GM19468 (cell line): ENCODE data around the gene TOM1L1.
"Not testable (repeated sequence)": the region's sequence is repeated elsewhere in the genome, so short reads cannot be mapped to it uniquely, and the experiment has no call there.

Experiments used
- ATAC-seq: cut with Tn5 transposase; IDR thresholded peaks from one replicate; pipeline ENCODE4 v1.9.1; 2021; ENCODE audit warnings: mild to moderate bottlenecking, moderate library complexity, moderate number of reproducible peaks; ENCODE audit not compliant: unreplicated experiment; ENCODE audit errors: extremely low read depth

Gene TOM1L1, protein sequence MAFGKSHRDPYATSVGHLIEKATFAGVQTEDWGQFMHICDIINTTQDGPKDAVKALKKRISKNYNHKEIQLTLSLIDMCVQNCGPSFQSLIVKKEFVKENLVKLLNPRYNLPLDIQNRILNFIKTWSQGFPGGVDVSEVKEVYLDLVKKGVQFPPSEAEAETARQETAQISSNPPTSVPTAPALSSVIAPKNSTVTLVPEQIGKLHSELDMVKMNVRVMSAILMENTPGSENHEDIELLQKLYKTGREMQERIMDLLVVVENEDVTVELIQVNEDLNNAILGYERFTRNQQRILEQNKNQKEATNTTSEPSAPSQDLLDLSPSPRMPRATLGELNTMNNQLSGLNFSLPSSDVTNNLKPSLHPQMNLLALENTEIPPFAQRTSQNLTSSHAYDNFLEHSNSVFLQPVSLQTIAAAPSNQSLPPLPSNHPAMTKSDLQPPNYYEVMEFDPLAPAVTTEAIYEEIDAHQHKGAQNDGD

DNA sequence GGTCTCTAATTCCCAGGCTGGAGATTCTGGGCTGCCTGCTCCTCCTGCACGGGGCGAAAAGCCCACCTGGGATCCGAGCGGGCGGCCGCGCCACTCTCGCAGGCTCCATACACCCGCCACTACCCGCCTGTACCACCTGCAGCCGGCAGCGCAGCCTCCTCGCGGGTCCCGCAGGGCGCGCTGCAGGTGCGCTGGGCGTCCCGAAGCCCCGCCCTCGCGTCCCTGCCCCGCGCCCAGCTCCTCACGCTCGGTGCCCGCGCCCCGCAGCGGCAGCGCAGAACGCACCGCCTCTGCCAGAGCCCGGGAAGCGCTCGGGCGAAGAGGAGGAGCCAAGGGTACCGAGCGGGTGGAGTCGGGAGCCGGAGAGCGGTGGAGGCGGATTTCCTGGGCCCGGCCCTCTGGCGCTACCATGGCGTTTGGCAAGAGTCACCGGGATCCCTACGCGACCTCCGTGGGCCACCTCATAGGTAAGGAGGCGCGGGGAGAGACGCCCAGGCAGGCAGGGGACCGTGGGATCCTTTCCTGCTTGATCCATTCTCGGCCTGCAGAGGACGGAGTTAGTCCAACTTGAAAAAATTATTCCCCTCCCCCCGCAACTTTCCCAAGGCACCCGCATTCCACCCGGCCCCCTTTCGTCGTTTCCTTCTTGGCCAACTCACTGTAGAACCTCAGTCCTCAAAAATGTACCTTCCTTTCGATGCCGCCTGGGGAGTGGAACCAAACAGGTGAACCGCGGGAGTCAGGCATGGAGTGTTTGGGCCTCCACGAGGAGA lies at the start of gene TOM1L1:
TOM1L1 (plus strand) TSS at position 396 of the 773 bp plus-strand sequence; CDS start at position 410, 14 bp downstream.
- peak; percentile 93 for ATAC-seq

DNA sequence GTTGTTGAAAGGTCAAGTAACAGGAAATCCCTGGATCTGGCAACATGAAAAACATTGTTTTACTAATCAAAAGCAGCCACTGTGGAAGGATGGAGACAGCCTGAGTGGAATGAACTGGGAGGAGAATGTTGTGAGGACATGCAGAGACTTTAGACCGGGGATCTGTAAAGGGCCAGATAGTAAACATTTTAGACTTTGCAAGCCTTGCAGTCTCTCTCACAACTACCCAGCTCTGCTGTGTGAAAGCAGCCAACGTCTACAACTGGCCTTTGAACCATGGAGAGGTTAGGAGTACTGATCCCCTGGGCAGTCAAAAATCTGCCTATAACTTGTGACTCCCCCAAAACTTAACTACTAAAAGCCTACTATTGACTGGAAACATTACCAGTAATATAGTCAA lies 41.5 kb upstream of the TOM1L1 start:
- ATAC-seq: no peak

DNA sequence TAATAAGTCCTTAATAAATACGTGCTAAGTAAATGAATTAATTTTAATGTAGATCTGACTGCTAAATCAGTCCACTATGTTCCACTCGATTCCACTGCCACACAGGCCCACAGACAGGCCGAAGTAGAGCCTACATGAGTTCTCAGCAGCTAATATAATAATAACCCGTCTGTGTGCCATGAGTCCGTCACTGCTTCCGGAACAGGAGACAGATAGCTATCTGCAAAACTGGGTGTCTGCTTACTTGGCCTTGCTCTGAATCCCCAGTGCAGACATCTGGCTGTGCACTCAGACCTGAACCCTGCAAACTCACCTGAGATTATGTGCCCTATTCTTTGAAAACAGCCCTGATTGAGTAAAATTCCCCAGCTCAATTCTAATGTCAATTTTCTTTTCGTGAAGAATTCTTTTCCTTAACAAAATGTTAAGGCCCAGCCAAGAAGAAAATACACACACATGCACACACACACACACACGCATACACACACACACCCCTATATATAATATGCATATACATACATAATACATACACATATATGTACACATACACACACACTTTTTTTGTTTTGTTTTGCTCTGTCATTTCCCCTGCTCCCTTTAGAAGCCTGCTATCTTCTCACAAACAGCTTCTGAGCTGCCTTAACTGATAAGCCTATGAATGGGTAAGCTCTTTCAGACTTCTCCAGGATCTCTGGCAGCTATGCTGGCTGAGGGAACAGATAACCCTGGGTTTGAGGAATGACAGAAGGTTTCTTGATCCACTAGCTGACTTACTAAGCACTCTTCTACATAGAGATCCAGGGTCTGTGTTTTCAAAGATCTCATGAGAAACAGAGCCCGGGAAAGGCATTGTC lies 39.8 kb upstream of the TOM1L1 start:
- no peak for ATAC-seq

DNA sequence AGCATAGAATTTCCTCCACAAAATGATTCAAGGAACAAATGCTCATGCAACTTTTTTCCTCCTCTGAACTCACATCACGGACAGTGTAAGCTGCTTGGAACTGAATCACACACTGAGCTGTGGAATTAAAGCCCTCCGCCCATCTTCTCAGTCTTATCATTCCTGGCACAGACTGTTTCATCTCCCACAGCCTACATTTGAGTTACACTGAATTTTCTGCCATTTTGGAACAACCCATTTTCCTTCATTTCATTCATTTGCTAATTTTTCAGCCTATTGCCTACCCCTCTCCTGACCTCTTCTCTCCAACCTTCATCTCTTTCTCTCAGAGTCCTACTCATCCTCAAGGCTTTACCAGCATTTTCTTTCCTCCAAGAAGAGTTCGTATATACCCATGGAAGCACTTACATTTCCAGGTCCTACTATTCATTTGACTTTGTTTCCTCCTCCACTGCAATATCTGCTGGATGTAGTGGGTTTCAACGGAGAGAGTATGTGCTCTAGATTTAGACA lies 39.1 kb upstream of the TOM1L1 start:
- no peak for ATAC-seq

DNA sequence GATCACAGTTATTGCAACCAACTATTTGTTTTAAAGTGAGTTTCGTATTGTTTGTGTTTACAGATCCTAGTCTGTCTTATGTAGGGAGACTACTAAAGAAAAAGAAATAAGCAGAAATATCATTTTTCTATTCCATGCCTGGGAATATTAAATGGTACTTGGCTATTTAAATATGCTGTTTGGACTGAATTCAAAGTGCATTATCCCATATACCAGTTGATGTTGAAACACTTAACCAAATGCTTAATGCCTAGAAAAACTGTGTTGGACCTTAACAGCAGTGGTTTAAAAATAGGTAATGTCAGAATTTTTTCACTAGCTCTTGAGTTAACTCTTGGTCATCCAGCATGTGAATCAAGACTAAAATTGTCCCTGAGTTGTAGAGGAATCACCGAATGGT lies 37.5 kb upstream of the TOM1L1 start:
- no peak for ATAC-seq

DNA sequence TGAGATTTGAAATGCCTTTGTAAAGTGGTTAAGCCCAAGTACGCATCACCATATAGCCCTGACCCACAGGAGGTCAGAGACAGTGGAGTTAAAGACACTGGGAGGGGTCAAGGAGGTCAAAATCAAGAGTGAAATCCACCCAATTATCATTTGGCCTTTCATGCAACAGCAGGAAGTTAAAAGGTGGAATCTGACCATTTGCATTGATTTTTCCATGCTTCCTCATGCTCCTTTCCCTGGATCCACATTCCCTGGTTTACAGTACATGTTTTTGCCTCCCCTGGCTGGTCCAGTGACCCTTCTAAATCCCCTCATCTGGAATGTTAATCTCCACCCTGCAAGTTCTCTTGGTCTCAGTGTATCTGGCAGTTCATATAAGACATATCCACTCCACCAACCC lies 36.6 kb upstream of the TOM1L1 start:
- no peak for ATAC-seq

DNA sequence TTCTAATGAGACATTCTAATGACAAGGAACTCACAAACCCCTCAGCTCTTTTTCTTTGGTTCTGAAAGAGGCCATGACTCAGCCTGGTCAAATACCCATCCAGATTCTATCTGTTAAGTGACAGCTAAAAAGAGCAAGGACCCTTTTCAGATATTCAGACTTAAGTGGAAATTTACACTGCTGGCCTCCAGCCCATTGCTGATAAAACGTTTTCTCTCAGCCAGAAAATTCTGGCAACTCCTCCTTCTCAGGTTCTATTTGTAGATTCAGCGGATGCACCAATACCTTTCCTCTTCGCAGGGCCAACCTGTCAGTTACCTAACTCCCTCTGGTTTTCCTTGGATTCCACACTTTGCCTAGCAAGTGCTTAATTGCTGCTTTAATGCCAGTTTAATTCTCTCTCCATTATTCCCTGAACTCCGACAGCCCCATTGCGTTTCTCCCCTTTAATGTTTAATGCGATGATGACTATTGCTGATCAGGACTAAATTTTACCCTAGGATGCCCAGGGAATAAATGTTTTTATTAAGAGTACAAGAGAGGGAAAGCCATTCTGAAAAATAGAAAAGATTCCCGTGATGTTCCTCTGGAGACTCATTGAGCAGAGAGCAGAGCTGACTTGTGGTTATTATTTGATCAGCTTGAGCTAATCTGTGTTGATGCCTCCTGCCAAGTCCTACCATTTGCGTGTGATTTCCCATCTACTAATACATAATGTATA lies 35.9 kb upstream of the TOM1L1 start:
- no peak for ATAC-seq

DNA sequence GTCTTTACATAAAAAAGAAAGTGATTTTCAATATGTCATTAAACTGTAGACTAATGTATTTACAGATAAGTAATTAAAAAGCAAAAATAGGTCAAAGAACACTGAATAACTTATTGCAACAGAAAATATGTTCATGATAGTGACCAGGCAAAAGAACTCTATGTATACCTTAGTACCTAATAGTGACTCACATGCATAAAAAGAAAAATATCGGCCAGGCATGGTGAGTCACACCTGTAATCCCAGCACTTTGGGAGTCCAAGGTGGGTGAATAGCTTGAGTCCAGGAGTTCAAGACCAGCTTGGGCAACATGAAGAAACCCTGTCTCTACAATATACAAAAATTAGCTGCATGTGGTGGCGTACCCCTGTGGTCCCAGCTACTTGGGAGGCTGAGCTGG lies 33.0 kb upstream of the TOM1L1 start:
- no peak for ATAC-seq

DNA sequence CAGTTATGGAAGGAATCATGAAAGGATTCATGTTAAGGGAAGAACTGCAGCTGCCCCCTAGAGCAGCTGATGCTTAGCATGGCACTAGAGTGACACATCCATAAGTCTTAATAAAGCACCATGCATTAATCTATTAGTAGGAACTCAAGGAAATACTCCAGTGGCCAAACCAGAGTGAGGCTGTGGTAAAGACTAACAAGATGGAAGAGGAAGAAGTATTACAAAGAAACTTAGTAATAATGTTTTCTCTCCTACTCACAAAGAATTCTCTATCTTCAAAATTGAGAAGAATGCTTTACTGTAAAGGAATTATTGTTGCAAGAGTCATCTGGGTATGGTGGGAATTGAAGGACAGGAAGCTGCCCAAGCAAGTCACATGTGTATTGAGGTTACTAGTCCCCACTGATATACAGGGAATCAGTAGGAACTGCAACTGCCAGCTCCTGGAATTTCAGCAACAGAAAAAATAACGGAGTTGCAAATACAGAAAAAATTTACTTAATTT lies 29.9 kb upstream of the TOM1L1 start:
- ATAC-seq: no peak

DNA sequence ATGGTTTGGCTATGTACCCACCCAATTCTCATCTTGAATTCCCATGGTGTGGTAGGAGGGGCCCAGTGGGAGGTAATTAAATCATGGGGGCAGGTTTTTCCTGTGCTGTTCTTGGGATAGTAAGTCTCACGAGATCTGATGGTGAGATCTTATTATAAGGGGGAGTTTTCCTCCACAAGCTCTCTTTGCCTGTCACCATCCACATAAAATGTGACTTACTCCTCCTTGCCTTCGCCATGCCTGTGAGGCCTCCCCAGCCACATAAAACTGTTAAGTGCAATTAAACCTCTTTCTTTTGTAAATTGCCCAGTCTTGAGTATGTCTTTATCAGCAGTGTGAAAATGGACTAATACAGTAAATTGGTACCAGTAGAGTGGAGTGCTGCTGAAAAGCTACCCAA lies 24.7 kb upstream of the TOM1L1 start:
- not testable (repeated sequence) for ATAC-seq

DNA sequence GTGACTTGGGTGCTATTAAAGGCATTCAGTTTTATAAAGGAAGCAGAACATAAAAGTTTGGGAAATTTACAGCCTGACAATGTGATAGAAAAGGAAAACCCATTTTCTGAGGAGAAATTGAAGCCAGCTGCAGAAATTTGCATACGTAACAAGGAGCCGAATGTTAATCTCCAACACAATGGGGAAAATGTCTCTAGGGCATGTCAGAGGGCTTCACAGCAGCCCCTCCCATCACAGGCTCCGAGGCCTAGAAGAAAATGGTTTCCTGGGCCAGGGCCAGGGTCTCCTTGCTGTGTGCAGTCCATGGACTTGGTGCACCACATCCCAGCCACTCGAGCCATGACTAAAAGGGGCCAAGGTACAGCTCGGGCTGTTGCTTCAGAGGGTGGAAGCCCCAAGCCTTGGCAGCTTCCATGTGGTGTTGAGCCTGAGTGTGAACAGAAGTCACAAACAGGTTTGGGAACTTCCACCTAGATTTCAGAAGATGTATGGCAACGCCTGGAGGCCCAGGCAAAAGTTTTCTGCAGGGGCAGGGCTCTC lies 23.9 kb upstream of the TOM1L1 start:
- ATAC-seq: no peak

DNA sequence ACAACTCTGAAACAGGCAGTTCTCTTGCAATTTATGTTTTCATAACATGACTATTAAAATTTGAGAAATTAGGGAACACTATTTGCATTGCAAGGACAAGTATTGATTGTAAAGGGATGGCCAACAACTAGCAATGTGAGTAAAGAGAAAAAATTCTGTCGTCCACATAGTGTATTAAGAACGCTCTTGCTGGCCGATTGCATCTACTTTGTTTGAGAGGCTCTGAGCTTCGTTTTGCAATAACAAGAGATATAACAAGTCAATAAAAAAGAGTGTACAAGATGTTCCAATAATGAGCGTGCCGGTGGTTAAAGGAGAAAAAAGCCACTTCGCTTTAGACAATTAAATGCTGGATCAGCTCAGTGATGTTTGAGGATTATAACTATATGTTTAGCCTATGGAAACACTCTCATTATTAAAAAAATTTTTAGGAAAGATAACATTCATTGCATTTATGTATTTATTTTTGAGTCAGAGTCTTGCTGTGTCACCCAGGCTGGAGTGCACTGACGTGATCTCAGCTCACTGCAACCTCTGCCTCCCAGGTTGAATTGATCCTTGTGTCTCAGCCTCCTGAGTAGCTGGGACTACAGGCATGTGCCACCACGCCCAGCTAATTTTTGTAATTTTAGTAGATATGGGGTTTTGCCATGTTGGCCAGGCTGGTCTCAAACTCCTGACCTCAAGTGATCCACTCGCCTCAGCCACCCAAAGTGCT lies 19.2 kb upstream of the TOM1L1 start:
- no peak for ATAC-seq

DNA sequence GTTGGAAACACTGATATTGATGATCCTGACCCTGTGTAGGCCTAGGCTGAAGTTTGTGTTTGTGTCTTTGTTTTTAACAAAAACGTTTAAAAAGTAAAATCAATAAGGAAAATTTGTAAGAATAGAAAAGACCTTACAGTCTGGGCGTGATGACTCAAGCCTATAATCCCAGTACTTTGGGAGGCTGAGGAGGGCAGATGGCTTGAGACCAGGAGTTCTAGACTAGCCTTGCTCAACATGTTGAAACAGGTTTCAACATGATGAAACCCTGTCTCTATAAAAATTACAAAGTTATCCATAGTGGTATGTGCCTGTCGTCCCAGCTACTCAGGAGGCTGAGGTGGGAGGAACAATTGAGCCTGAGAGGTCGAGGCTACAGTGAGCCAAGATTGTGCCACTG lies 18.3 kb upstream of the TOM1L1 start:
- no peak for ATAC-seq

DNA sequence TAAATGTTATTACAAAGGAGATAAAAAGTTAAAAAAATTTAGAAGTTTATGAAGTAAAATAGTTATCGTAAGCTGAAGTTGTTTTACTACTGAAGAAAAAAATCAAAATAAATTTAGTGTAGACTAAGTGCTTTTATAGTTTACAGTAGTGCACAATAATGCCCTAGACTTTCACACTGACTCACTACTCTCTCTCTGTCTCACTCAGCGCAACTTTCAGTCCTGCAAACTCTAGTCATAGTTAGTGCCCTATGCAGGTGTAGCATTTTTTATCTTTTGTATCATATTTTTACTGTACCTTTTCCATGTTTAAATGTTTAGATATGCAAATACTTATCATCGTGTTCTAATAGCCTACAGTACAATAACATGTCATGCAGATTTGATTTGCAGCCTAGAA lies 17.7 kb upstream of the TOM1L1 start:
- peak; percentile 37 for ATAC-seq

DNA sequence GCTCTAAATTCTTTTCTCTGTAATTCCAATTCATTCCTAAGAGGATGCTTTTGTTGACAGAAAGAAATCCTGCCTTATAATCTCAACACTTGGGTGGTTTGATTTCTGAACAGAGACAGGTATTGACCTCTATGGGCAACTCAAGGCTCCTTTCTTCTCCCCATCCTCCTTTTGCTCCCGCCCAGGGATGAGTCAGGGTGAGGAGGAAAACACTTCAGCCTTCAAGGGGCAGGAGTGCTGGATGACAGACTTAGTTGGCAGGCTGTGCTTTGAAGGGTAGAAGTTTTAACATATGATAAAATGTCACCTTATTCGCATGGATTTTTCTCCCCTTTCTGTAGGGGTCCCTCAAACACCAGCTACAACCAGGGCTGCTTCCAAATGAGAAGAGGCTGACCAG lies 16.7 kb upstream of the TOM1L1 start:
- no peak for ATAC-seq

DNA sequence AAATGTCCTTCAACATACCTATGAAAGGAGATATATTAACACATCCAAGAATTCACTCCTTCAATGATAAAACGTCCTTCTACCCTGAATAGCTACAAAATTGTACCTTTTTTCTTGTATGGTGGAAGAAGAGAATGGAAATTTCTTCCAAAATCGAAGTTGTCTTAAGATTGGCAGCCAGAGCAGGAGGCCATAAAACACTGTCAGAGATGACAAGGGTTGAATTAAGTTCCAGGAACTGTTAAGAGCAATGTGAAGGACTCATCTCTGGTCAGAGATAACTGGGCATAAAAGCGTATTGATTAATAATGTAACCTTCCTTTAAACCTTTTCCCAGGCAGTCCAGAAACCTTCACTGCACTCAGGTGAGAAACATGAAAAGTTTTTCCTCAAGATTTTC lies 12.9 kb upstream of the TOM1L1 start:
- no peak for ATAC-seq

DNA sequence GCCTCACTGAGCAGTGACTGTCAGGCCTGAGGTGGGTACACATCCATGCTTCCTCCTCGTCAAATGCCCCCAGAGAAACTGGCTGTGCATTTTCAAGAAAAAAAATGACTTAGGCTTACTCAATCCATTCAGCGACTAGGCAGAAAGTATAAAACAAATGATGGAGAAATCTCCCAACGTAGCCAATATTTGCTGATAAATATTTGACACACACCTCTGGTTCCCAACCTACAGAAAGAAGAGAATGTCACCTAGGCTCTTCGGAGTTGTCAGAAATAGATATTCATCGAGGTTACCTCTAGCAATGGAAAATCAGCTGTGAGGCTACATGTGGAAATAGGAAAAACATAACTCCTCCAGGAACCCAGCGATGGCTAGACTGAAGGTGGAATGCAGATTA lies 12.4 kb upstream of the TOM1L1 start:
- no peak for ATAC-seq

DNA sequence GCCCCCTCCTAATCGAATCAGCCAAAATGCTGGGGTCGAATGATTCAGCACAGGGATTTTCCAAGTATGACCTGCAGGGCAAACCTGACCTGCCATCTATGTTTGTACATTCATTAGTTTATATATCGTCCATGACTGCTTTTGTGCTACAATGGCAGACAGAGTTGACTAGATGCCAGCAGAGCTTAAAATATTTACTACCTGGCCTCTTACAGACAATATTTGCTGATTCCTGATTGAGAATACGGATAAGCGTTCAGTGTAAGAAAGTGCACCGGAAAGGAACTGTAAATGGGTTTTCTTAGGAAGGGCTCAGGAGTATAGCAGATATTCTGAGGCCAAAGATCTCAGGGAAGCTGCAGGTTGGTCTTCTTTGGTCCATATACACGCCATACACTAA lies 11.7 kb upstream of the TOM1L1 start:
- no peak for ATAC-seq
